Stimulated activated CD4-positive, alpha-beta T cell treated with anti-CD3 and anti-CD28 coated beads, Interleukin-4, amount 100 ng/mL, for 24 hours (primary cell): ENCODE measurements around the gene FKBP6.
"Not testable (repeated sequence)": the region's sequence is repeated elsewhere in the genome, so short reads cannot be mapped to it uniquely, and the experiment has no call there.

Experiments used
- DNase-seq: peaks from one replicate; pipeline ENCODE4 v3.0.0-alpha.2; 2020

Gene FKBP6

GRCh38 chr7:73327922-73328321 lies at the start of gene FKBP6, which contains the start of gene TRIM50:
Gene FKBP6, plus strand, starts transcription at chr7:73328161. Its CDS starts 268 bp downstream, at chr7:73328429.
Gene TRIM50, minus strand, starts transcription at chr7:73328082. Its CDS starts 3,295 bp downstream, at chr7:73324787.
- not testable (repeated sequence) for DNase-seq

DNA sequence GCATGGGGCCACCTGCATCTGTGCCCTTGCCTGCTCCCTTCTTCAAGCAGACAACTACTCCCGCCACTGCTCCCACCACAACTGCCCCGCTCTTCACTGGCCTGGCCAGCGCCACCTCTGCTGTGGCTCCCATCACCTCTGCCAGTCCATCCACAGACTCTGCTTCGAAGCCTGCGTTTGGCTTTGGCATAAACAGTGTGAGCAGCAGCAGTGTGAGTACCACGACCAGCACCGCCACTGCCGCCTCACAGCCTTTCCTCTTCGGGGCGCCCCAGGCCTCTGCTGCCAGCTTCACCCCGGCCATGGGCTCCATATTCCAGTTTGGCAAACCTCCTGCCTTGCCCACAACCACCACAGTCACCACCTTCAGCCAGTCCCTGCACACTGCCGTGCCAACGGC lies 30.7 kb upstream of the FKBP6 start:
- not testable (repeated sequence) for DNase-seq

- DNase-seq = not testable (repeated sequence)
Observed at GRCh38 chr7:73297706-73298105, 30.3 kb upstream of the FKBP6 start.

DNA sequence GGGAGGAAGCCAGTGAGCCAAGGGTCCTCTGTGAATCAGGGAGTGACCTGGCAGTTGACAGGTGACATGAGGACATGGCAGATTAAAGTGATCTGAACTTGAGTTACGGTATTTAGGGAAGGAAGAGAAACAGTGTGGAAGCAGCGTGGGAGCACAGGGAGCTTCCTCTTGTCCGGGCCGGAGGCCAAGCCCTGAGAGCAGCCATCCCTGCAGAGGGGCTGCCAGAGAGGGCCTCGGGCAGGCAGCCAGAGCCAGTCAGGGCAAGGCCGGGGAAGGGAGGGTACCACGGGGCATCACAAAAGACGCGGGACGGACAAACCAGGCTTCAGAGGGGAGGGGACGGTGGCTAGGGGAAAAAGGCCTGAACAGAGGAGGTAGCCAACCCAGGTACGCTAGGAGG lies 28.1 kb upstream of the FKBP6 start:
- not testable (repeated sequence) for DNase-seq

GRCh38 chr7:73301108-73301507 lies 26.9 kb upstream of the FKBP6 start:
- not testable (repeated sequence) for DNase-seq

DNA sequence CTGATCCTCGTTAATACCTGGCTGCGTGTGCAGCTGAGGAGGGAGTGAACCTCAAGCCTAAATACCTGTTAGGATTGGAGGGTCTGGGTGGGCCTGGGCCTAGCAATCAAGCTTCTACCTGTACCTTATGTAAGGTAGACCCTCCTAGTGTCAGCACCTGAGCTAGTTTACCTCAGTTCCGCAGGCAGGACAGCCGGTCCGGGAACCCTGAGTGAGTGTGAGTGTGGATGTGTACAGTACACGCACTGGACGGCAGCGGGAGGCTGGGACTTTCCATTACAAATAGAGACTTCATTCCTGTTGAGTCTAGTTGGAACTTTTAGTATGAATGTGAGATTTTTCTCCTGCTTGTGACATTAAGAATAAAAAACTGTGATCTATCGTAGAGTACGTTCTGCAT lies 25.1 kb upstream of the FKBP6 start:
- DNase-seq = not testable (repeated sequence)

- DNase-seq = no peak
Observed at GRCh38 chr7:73303546-73303945, 24.4 kb upstream of the FKBP6 start.

- no peak for DNase-seq
Observed at GRCh38 chr7:73304071-73304470, 23.9 kb upstream of the FKBP6 start.

- DNase-seq = not testable (repeated sequence)
Observed at GRCh38 chr7:73304612-73305387, 23.2 kb upstream of the FKBP6 start.

DNA sequence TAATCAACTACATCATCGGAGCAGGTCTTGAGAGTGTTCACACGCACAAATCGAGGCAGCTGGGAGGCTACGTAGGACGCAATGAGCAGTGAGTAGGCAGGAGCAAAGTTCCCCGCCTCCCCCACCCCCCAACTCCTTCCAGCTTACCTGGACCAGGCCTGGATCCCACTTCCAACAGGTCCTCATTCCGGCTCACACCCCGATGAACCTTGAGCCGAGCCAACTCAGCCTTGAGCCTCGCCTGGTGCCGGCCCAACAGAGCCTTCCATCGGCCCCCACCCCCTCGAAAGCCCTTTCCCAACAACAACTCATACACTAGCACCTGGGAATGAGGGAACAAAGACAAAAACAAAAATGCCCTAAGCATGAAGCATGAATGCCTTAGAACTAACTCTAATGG lies 20.5 kb upstream of the FKBP6 start:
- no peak for DNase-seq

GRCh38 chr7:73308074-73308664 lies 19.8 kb upstream of the FKBP6 start:
- DNase-seq = no peak

DNA sequence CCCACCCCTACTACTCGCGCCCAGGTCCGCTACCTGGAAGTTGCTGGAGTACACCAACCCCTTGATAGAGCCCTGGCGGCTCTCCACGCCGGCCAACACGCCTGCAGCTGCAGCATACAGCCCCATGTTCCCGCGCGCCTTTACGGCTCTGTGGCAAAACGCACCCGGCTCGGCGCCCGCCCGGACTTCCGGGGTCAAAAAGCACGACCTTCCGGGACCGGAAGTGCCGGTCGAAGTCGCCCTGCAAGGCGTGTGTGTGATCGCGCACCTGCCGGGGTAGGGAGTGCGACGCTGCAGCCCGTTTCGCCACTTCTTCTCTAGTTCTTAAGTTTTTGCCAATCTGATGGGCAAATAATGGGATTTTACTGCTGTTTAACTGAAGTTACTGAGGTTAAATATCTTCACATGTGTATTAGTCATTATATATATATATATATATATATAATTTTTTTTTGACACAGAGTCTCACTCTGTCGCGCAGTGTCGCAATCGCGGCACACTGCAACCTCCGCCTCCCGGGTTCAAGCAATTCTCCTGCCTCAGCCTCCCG lies 19.2 kb upstream of the FKBP6 start, which contains the start of gene NSUN5:
NSUN5 (minus strand) TSS at position 162 of the 550 bp plus-strand sequence; CDS start at position 126, 36 bp downstream.
- peak; percentile 92 for DNase-seq

DNA sequence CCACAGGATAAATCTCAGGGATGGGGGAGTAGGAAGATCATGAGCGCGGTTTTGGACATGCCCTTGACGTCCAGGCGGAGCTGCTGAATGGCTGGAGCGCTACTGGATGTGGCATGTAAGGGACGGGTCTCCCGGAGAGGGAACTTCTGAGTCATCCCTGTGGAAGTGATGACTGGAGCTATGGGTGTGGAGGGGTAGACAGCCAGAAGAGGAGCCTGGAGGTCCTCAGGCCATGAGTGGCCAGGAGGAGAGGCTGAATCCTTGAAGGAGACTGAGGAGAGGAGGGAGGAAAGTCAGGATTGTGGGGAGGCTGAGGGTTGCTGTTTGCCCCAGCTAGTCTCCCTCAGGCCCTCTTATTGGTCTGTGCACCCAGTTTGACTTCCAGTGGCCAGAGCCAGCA lies 16.5 kb upstream of the FKBP6 start:
- not testable (repeated sequence) for DNase-seq

DNA sequence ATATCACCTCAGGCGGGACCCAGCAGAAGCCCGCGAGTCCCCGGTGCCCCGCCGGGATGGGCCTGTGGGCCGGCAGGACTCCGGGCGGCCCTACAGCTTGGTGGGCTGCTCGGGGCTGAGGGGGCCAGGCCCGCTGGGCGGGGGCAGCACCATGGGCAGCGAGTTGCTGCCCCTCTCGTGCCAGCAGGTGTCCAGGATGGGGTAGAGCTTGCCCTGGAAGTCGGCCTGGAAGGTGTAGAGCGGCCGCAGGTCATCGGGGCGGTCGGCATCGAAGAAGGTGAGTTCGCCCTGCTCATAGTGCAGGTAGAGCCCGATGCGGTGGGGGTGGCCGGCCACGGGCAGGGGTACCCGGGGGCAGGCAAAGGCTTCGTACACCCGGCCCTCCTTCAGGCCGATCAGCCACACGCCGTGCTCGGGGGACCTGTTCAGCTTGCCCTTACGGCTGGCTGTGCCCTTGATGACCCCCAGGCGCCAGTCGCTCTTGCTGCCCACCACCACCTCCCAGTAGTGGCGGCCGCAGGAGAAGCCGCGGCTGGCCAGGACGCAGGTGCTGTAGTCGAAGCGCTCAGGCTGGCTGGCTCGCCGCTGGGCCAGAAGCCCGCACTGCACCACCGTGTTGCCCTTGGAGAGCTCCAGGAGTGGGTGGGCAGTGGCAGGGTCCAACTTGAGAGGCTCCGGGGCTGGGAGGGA lies 15.0 kb upstream of the FKBP6 start:
- DNase-seq = no peak

DNA sequence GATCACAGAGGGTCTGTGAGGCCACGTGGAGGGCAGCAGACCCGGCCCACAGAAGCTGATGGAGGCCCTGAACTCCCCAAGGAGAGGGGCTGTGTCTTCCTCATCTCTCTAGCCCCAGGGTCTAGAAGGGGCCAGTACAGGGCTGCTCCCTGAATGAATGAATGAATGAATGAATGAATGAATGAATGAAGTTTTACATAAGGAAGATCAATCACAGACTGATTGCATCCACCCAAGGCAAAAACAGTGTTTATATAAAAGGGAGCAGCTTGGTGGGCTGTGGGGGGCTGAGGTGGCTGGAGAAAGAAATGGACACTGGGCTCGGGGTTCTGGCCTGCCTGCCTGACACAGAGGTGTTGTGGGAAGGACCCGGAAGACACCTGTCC lies 14.4 kb upstream of the FKBP6 start:
- no peak for DNase-seq

DNA sequence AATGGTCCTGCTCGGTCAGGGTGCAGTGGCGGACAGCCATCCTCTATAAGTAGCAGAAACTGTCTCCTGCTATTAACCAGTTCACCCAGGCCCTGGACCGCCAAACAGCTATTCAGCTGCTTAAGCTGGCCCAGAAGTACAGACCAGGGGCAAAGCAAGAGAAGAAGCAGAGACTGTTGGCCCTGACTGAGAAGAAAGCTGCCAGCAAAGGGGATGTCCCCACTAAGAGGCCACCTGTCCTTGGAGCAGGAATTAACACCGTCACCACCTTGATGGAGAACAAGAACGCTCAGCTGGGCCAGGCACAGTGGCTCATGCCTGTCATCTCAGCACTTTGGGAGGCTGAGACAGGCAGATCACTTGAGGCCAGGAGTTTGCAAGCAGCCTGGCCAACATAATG lies 13.7 kb upstream of the FKBP6 start:
- no peak for DNase-seq

DNA sequence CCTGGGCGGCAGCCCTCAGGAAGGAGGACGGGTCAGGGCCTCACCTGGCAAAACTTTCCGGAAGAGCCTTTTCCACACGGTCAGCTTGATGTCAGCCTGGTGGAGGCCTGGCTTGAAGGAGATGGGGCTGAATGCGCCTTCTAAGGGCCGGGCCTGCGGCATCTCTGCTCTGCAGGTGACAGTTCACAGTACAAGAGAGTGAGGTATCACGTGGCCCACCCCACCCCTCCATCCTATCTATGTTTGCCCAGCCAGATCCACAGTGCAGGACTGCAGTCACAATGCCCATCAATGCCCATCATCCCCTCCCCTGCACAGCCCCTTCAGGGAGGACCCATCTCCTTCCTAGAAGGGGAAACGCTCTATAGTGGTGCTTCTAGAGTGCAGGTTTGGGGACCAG lies 11.4 kb upstream of the FKBP6 start:
- DNase-seq = no peak

- not testable (repeated sequence) for DNase-seq
Observed at GRCh38 chr7:73318656-73319204, 9.2 kb upstream of the FKBP6 start.

DNA sequence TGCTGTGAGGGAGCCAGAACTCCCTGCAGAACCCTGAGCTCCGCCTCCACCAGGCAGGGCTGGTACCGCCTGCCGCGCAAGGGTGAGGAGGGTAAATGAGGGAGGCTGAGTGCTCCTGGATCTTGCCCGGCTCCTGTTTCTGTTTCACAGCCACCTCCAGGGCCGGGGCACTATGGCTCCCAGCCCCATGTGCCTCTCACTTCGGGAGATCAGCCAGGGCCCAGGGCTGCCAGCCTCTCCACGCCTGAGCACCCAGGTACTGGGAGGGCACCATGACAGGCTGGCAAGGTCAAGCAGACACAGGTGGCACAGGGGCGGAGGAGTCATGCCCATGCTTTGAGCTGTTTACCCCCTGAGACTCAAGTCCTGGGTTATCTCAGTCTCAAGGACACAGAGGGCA lies 8.4 kb upstream of the FKBP6 start:
- DNase-seq = not testable (repeated sequence)

DNA sequence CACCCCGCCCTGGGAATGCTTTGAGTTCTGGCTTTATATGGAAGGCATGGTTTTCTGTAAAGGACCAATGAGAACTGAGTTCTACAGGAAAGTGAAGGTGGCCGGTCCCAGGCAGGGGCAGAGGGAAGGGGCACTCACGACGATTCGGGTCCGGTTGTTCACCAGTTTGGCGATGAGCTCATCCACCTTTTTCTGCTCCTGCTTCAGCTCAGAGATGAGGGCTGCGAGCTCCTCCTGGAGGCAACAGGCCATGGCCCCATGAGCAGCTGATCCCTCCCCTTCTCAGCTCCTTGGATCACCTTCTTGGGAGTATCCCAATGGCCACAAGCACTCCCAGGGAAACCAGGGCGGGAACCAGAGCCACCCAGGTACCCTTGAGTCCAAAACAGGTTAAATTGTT lies 8.0 kb upstream of the FKBP6 start:
- DNase-seq = not testable (repeated sequence)

- not testable (repeated sequence) for DNase-seq
Observed at GRCh38 chr7:73323434-73324080, 4.4 kb upstream of the FKBP6 start.

DNA sequence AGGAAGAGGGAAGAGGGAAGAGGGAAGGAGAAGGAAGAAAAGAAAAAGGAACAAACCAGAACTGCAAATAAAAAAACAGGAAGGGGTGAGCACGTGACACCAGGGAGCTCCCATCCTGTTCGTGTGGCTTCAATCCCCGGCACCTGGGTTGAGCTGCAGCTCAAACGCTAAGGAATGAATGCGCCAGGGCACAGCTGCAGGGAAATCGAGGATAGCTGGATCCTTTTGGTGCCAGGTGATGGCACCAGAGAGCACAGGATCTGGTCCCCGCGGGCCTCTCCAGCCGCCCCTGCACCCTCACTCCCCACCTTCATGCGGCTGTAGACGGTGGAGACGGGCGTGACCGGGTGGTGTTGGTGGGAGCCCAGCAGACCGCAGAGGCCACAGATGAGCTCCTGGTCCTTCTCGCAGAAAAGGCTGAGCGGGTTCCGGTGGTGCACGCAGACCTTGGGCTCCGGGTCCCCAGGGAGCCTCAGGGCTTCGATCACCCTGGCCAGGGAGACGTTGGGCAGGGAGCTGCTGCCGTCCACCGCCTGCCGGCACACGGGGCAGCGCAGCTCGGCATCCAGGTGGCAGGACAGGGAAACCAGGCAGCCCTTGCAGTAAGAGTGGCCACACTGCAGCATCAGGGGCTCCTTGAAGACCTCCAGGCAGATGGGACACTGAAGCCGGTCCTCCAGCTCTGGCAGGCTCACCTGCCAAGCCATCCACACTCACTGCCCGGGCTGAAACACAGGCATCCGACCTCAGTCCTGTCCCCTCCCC lies 3.7 kb upstream of the FKBP6 start:
- peak; percentile 50 for DNase-seq
